Measurements from ENCODE around the gene JAG1.

GRCh38 chr20:10715035-10715434, 41.2 kb upstream of the JAG1 start:
- TF ChIP-seq, protein P1, sequence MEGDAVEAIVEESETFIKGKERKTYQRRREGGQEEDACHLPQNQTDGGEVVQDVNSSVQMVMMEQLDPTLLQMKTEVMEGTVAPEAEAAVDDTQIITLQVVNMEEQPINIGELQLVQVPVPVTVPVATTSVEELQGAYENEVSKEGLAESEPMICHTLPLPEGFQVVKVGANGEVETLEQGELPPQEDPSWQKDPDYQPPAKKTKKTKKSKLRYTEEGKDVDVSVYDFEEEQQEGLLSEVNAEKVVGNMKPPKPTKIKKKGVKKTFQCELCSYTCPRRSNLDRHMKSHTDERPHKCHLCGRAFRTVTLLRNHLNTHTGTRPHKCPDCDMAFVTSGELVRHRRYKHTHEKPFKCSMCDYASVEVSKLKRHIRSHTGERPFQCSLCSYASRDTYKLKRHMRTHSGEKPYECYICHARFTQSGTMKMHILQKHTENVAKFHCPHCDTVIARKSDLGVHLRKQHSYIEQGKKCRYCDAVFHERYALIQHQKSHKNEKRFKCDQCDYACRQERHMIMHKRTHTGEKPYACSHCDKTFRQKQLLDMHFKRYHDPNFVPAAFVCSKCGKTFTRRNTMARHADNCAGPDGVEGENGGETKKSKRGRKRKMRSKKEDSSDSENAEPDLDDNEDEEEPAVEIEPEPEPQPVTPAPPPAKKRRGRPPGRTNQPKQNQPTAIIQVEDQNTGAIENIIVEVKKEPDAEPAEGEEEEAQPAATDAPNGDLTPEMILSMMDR (IDR thresholded peaks at IDR 0.05; ENCODE audit: insufficient read depth, low read depth, low read length), result no peak
- no peak for TF ChIP-seq EZH2 (IDR thresholded peaks at IDR 0.05; ENCODE audit: insufficient read depth, low read length)

Measured in astrocyte (in vitro differentiated cells and primary cell).